GM12892 (cell line): ENCODE data around the gene EYS.

Source experiments
- POLR2A ChIP-seq: IDR thresholded peaks from 2 replicates; pipeline ENCODE4 v1.6.1; 2011; ENCODE audit warnings: low read depth, low read length, control low read depth
- POLR2AphosphoS5 ChIP-seq: IDR thresholded peaks from 2 replicates; pipeline ENCODE4 v1.6.1; 2011; ENCODE audit warnings: low read depth, low read length, control low read depth
- TAF1 ChIP-seq: IDR thresholded peaks from 2 replicates; pipeline ENCODE4 v1.6.1; 2011; ENCODE audit warnings: low read depth, mild to moderate bottlenecking, control low read depth, low read length, borderline replicate concordance

GRCh38 chr6:64520050-64520449 is 1187.0 kb downstream of the EYS start:
- no peak for TF ChIP-seq POLR2AphosphoS5
- no peak for TF ChIP-seq POLR2A
- TF ChIP-seq TAF1: no peak
